ENCODE results near the gene JMJD1C.

DNA sequence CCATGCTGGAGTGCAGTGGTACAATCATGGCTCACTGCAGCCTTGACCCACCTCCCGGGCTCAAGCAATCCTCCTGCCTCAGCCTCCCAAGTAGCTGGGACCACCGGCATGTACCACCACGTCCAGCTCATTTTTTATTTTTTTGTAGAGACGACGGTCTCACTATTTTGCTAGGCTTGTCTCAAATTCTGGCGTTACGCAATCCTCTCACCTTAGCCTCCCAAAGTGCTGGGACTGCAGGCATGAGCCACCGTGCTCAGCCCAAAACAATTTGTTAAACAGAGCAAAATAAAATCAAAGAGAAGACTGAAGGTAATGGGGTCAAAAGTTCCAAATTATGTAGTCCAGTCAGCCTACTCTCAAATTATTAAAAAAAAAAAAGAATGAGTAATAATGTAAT lies 8.7 kb upstream of the JMJD1C start:
- TF ChIP-seq, protein P1, sequence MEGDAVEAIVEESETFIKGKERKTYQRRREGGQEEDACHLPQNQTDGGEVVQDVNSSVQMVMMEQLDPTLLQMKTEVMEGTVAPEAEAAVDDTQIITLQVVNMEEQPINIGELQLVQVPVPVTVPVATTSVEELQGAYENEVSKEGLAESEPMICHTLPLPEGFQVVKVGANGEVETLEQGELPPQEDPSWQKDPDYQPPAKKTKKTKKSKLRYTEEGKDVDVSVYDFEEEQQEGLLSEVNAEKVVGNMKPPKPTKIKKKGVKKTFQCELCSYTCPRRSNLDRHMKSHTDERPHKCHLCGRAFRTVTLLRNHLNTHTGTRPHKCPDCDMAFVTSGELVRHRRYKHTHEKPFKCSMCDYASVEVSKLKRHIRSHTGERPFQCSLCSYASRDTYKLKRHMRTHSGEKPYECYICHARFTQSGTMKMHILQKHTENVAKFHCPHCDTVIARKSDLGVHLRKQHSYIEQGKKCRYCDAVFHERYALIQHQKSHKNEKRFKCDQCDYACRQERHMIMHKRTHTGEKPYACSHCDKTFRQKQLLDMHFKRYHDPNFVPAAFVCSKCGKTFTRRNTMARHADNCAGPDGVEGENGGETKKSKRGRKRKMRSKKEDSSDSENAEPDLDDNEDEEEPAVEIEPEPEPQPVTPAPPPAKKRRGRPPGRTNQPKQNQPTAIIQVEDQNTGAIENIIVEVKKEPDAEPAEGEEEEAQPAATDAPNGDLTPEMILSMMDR (IDR thresholded peaks at IDR 0.05), result no peak
- no peak for TF ChIP-seq POLR2A (IDR thresholded peaks at IDR 0.05)

Data from adrenal gland (tissue), 5 donors.